ENCODE results near the gene CHST10. TPM values are rescaled to one million over a fixed set of nuclear protein-coding genes. Genes with fewer than 3 reads are reported as not detected.

CHST10 gene
- total RNA-seq, 2 donors from 2014 or later = 17.6 to 18.5 TPM

GRCh38 chr2:100423631-100424030 lies 6.2 kb upstream of the CHST10 start:
- no peaks in the 10 kb centered on the region for H3K9me3 Mint-ChIP-seq

GRCh38 chr2:100422320-100423055 lies 5.0 kb upstream of the CHST10 start:
- Mint-ChIP-seq H3K4me3 (no peak overlapping the region), H3K27ac (no peak overlapping the region), H3K36me3 (ENCODE audit: low read depth) (no peaks in the 10 kb centered on the region), H3K9me3 (no peaks in the 10 kb centered on the region), H3K4me1 (no peaks in the 10 kb centered on the region), H3K27me3 (ENCODE audit: insufficient read depth) (no peaks in the 10 kb centered on the region)
- Histone ChIP-seq H3K9ac (ENCODE audit: extremely low read depth, low read length, poor library complexity, severe bottlenecking) (no peak overlapping the region), H3K4me3 (ENCODE audit: low read length) (no peak overlapping the region), H3K36me3 (ENCODE audit: control insufficient read depth, insufficient read depth, low read length) (no peaks in the 10 kb centered on the region), H3K27ac (ENCODE audit: low read depth, low read length) (no peak overlapping the region), H3K27me3 (ENCODE audit: control insufficient read depth, insufficient read depth, low read length, poor library complexity, severe bottlenecking) (no peaks in the 10 kb centered on the region), H3K9me3 (ENCODE audit: control insufficient read depth, low read length) (no peaks in the 10 kb centered on the region), H3K4me1 (ENCODE audit: control insufficient read depth, insufficient read depth, low read length) (no peaks in the 10 kb centered on the region)
- peak; percentile 80 for TF ChIP-seq CTCF (conservative IDR thresholded peaks at IDR 0.05)
- DNase-seq = peak; percentile 85
- WGBS, 2 experiments (ENCODE audit: insufficient coverage in 1 of 2, insufficient read length in 1 of 2) = 89 to 90% methylated on average over 3 to 4 of the region's 4 CpGs

More at GRCh38 chr2:100423631-100424030, 6.2 kb upstream of the CHST10 start:
- Histone ChIP-seq H3K9me3 (ENCODE audit: control insufficient read depth, low read length) (no peaks in the 10 kb centered on the region), H3K27ac (ENCODE audit: low read depth, low read length) (no peak overlapping the region), H3K36me3 (ENCODE audit: control insufficient read depth, insufficient read depth, low read length) (no peaks in the 10 kb centered on the region), H3K4me3 (ENCODE audit: low read length) (no peak overlapping the region), H3K9ac (ENCODE audit: extremely low read depth, low read length, poor library complexity, severe bottlenecking) (no peak overlapping the region), H3K4me1 (ENCODE audit: control insufficient read depth, insufficient read depth, low read length) (no peaks in the 10 kb centered on the region), H3K27me3 (ENCODE audit: control insufficient read depth, insufficient read depth, low read length, poor library complexity, severe bottlenecking) (no peaks in the 10 kb centered on the region)
- no peak overlapping the region for H3K4me3 Mint-ChIP-seq
- H3K36me3 Mint-ChIP-seq (ENCODE audit: low read depth) = no peaks in the 10 kb centered on the region
- no peaks in the 10 kb centered on the region for H3K4me1 Mint-ChIP-seq
- no peak for DNase-seq
- 80 to 94% methylated on average over 1 of the region's 1 CpG for WGBS, 2 experiments (ENCODE audit: insufficient coverage in 1 of 2, insufficient read length in 1 of 2)
- H3K27ac Mint-ChIP-seq = no peak overlapping the region
- no peaks in the 10 kb centered on the region for H3K27me3 Mint-ChIP-seq (ENCODE audit: insufficient read depth)
- TF ChIP-seq CTCF (conservative IDR thresholded peaks at IDR 0.05) = no peak

GRCh38 chr2:100419915-100420314 lies 2.4 kb upstream of the CHST10 start:
- no peak for TF ChIP-seq CTCF (conservative IDR thresholded peaks at IDR 0.05)
- Histone ChIP-seq H3K27me3 (ENCODE audit: control insufficient read depth, insufficient read depth, low read length, poor library complexity, severe bottlenecking) (no peaks in the 10 kb centered on the region), H3K4me3 (ENCODE audit: low read length) (no peak overlapping the region), H3K4me1 (ENCODE audit: control insufficient read depth, insufficient read depth, low read length) (no peaks in the 10 kb centered on the region), H3K9ac (ENCODE audit: extremely low read depth, low read length, poor library complexity, severe bottlenecking) (no peak overlapping the region), H3K36me3 (ENCODE audit: control insufficient read depth, insufficient read depth, low read length) (peaks cover under 1% of the 10 kb centered on the region), H3K9me3 (ENCODE audit: control insufficient read depth, low read length) (no peaks in the 10 kb centered on the region), H3K27ac (ENCODE audit: low read depth, low read length) (no peak overlapping the region)
- H3K36me3 Mint-ChIP-seq (ENCODE audit: low read depth) = no peaks in the 10 kb centered on the region
- 66 to 87% methylated on average over 3 of the region's 3 CpGs for WGBS, 2 experiments (ENCODE audit: insufficient coverage in 1 of 2, insufficient read length in 1 of 2)
- no peaks in the 10 kb centered on the region for H3K27me3 Mint-ChIP-seq (ENCODE audit: insufficient read depth)
- no peak overlapping the region for H3K27ac Mint-ChIP-seq
- H3K4me3 Mint-ChIP-seq = no peak overlapping the region
- DNase-seq = no peak
- H3K4me1 Mint-ChIP-seq = peaks cover 17% of the 10 kb centered on the region
- H3K9me3 Mint-ChIP-seq = no peaks in the 10 kb centered on the region

All from endodermal cell (in vitro differentiated cells).